H1 (cell line): Measurements from ENCODE around the gene CACNA1C. TPM values are rescaled to one million over a fixed set of nuclear protein-coding genes. Genes with fewer than 3 reads are reported as not detected.

Source experiments
- RAD21 ChIP-seq, 2 experiments: IDR thresholded peaks in 1 of 2; conservative IDR thresholded peaks in 1 of 2; 2 replicates each; pipeline ENCODE4 v1.6.1; 2011; ENCODE audit warnings: low read depth in 2 of 2, low read length in 2 of 2, improper control_type of control experiment in 1 of 2, inconsistent platforms in 1 of 2, mild to moderate bottlenecking in 1 of 2, moderate library complexity in 1 of 2
- SP4 ChIP-seq: IDR thresholded peaks from 2 replicates; pipeline ENCODE4 v1.6.1; 2012; ENCODE audit warnings: low read length, inconsistent platforms
- polyA plus RNA-seq, 7 experiments: library from polyadenylated mRNA; depleted of rRNA in 3 of 7; stranded (reverse) in 5 of 7; unstranded in 2 of 7; fragments of >200 nt in 5 of 7; fragments of 200-250 nt in 2 of 7; gene quantifications; 1 replicate in 5 of 7; 2 replicates in 1 of 7; 4 replicates in 1 of 7; pipeline versions ENCODE4 v1.2.1 to v1.2.3, GENCODE V29; 2011 to 2013; ENCODE audit warnings: missing spikeins in 2 of 7, mixed read lengths in 2 of 7
- total RNA-seq: library from RNA; stranded (reverse); fragmentation: NEBNext Ultra II Directional; extraction: Animal tissue kit (Norgen Biotek cat#: 25700); gene quantifications from 2 replicates; pipeline ENCODE4 v1.2.1, GENCODE V29; 2021

CACNA1C gene
- total and polyA plus RNA-seq, 2 of the 8 experiments (the other 6 are each of a cell fraction or from before 2014, with no cell fraction given), result 1.3 TPM

DNA sequence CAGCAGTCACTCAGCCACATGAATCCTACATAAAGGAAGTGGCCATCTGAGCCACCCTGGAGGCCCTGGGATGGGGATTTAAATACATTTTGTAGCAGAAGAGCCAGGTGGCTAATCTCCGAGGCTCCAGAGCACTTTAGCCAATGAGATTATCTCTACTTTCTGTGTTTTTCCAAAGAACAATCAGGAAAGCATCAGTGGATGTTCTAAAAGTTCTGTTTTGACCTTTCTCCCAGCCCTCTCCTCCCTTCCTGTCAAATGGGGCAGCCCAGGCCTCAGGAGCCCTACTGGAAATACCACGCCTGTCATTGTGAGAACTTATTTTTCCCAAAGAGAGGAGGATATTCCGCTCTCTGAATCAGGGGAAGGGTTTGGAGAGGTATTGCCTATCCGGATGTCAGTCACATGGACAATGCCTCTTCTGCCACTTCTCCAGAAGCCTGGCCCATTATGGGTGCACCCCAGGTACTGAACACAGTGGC lies 405.2 kb downstream of the CACNA1C start (continued):
- TF ChIP-seq SP4, result no peak
- TF ChIP-seq RAD21 (IDR thresholded peaks at IDR 0.05 in 1 of 2, conservative IDR thresholded peaks at IDR 0.05 in 1 of 2; ENCODE audit: low read depth in 2 of 2, low read length in 2 of 2), result no peak
